Right lobe of liver (tissue), 6 donors: ENCODE measurements around the gene ADGRD1. TPM values are rescaled to one million over a fixed set of nuclear protein-coding genes. Genes with fewer than 3 reads are reported as not detected.
A peak's percentile ranks its signal among the peaks of the same experiment; 100 is the strongest.

Experiments
- ATAC-seq, 4 donors: fragments of 200-7000 bp; cut with Tn5 transposase; one replicate each; pipeline ENCODE4 v1.9.1; 2020; ENCODE audit warnings: mild to moderate bottlenecking in 4 of 4, moderate library complexity in 4 of 4
- DNase-seq, 3 donors: peaks; one replicate each; pipeline ENCODE4 v3.0.0-alpha.2; 2020
- H3K27ac ChIP-seq, 3 donors: fragments of 200-600 bp; one replicate each; pipeline ENCODE4 v1.8.0; 2022
- H3K27me3 ChIP-seq, 2 donors: fragments of 200-600 bp; one replicate each; pipeline ENCODE4 v1.8.0; 2022
- H3K36me3 ChIP-seq, 4 donors: fragments of 200-600 bp; sonication (generic) in 1 of 4; one replicate each; pipeline versions ENCODE4 v1.5.1 to v1.8.0; 2017 to 2022; ENCODE audit warnings: control low read depth in 1 of 4
- H3K4me1 ChIP-seq, 4 donors: fragments of 200-600 bp; sonication (generic) in 1 of 4; one replicate each; pipeline versions ENCODE4 v1.5.1 to v1.8.0; 2017 to 2022; ENCODE audit warnings: control low read depth in 1 of 4
- H3K4me3 ChIP-seq, 3 donors: fragments of 200-600 bp; one replicate each; pipeline ENCODE4 v1.8.0; 2022
- H3K9me3 ChIP-seq, 4 donors: fragments of 200-600 bp; sonication (generic) in 1 of 4; one replicate each; pipeline versions ENCODE4 v1.5.1 to v1.8.0; 2017 to 2022; ENCODE audit warnings: control low read depth in 1 of 4
- CTCF ChIP-seq, 4 donors: fragments of 200-600 bp in 3 of 4; fragments of 450-650 bp in 1 of 4; IDR thresholded peaks; one replicate each; pipeline versions ENCODE4 v1.5.1 to v1.8.0; 2016 to 2022; ENCODE audit warnings: antibody characterized with exemption in 4 of 4, mild to moderate bottlenecking in 2 of 4
- POLR2A ChIP-seq: fragments of 450-650 bp; IDR thresholded peaks from one replicate; pipeline ENCODE4 v1.6.1; 2017; ENCODE audit warnings: antibody characterized with exemption, mild to moderate bottlenecking
- WGBS: methylation state at CpG from one replicate; pipeline ENCODE4 v1.1.6; 2018; ENCODE audit warnings: low coverage, low lambda C conversion rate; ENCODE audit not compliant: insufficient coverage; ENCODE audit errors: missing lambda C conversion rate; 5-methylcytosine and 5-hydroxymethylcytosine counted together
- intact Hi-C, 2 donors: fragments of 100-400 bp; cut with DNase I; formaldehyde crosslinking; loops; one replicate each; pipeline versions ENCODE4 v1.11.2 to v1.14.1; 2022
- total RNA-seq, 6 experiments: library from RNA; depleted of rRNA in 2 of 6; stranded (reverse); fragments of >200 nt in 2 of 6; fragmentation: NEBNext Ultra II Directional in 3 of 6; extraction: Animal tissue kit (Norgen Biotek cat#: 25700) in 3 of 6; gene quantifications; one replicate each; pipeline versions ENCODE4 v1.1.0 to v1.2.4, GENCODE V29; 2016 to 2023
- donor health status: DM: no; HTN: yes; CAD: no.
- donor health status: DM: no; HTN: no; CAD: no.
- donor health status: DM: no; HTN: no; CAD: no.
- donor health status: DM: no; HTN: yes; CAD: no.
- donor health status: DM: no; HTN: yes; CAD: no.

The ADGRD1 gene
- total RNA-seq, 6 experiments from 2014 or later: 4.7 to 17.0 (median 10.9) TPM

- Histone ChIP-seq H3K4me3 (no peak overlapping the region), H3K27me3 (no peaks in the 10 kb centered on the region), H3K4me1 (no peaks in the 10 kb centered on the region), H3K27ac (no peak overlapping the region), H3K9me3 (no peaks in the 10 kb centered on the region), H3K36me3 (no peaks in the 10 kb centered on the region)
- DNase-seq (peak in 1 of 3 donors; percentile 31), ATAC-seq (no peak)
- no peak for TF ChIP-seq CTCF (IDR thresholded peaks at IDR 0.05)
- no peak for TF ChIP-seq POLR2A
- WGBS: 77% methylated on average over 10 of the region's 22 CpGs
- intact Hi-C loops: no loop called here
Observed at GRCh38 chr12:131049549-131050339, 96.0 kb downstream of the ADGRD1 start.

GRCh38 chr12:131050463-131051154, 96.9 kb downstream of the ADGRD1 start:
- H3K36me3 ChIP-seq: no peaks in the 10 kb centered on the region
- DNase-seq: peak in 1 of 3 donors; percentile 44
- WGBS: 72% methylated on average over 8 of the region's 26 CpGs
- ATAC-seq: no peak
- TF ChIP-seq POLR2A: no peak
- TF ChIP-seq CTCF (IDR thresholded peaks at IDR 0.05): no peak
- no peaks in the 10 kb centered on the region for H3K27me3 ChIP-seq
- no peaks in the 10 kb centered on the region for H3K9me3 ChIP-seq
- no peak overlapping the region for H3K4me3 ChIP-seq
- no peaks in the 10 kb centered on the region for H3K4me1 ChIP-seq
- intact Hi-C loops: no loop called here
- no peak overlapping the region for H3K27ac ChIP-seq

- H3K27me3 ChIP-seq: no peaks in the 10 kb centered on the region
- intact Hi-C loops: no loop called here
- DNase-seq (no peak), ATAC-seq (no peak)
- no peaks in the 10 kb centered on the region for H3K36me3 ChIP-seq
- no peak for TF ChIP-seq CTCF (IDR thresholded peaks at IDR 0.05)
- TF ChIP-seq POLR2A: no peak
- H3K4me1 ChIP-seq: no peaks in the 10 kb centered on the region
- H3K9me3 ChIP-seq: no peaks in the 10 kb centered on the region
- no peak overlapping the region for H3K4me3 ChIP-seq
- H3K27ac ChIP-seq: no peak overlapping the region
- no CpG with 5 or more reads among the region's 4 CpGs for WGBS
Observed at GRCh38 chr12:131051155-131051473, 97.4 kb downstream of the ADGRD1 start.

- TF ChIP-seq CTCF (IDR thresholded peaks at IDR 0.05) (no peak), POLR2A (no peak)
- no peak overlapping the region for H3K4me3 ChIP-seq
- H3K27ac ChIP-seq: no peak overlapping the region
- H3K36me3 ChIP-seq: no peaks in the 10 kb centered on the region
- ATAC-seq: no peak
- intact Hi-C loops: no loop called here
- peak in 1 of 3 donors; percentile 30 for DNase-seq
- H3K9me3 ChIP-seq: no peaks in the 10 kb centered on the region
- 78% methylated on average over 5 of the region's 15 CpGs for WGBS
- no peaks in the 10 kb centered on the region for H3K27me3 ChIP-seq
- H3K4me1 ChIP-seq: no peaks in the 10 kb centered on the region
Observed at GRCh38 chr12:131052063-131052781, 98.5 kb downstream of the ADGRD1 start.
